Natural killer cell (primary cell): Measurements from ENCODE around the gene MAGED1. TPM values are rescaled to one million over a fixed set of nuclear protein-coding genes. Genes with fewer than 3 reads are reported as not detected.

Experiments
- ATAC-seq, 3 donors: fragments of 150-1000 bp in 2 of 3; fragments of 200-7000 bp in 1 of 3; cut with Tn5 transposase; 1 replicate in 1 of 3; 2 replicates in 2 of 3; pipeline ENCODE4 v1.10.0; 2021; ENCODE audit warnings: mild to moderate bottlenecking in 2 of 3, moderate library complexity in 2 of 3
- DNase-seq, 2 donors: peaks; one replicate each; pipeline versions ENCODE4 v3.0.0 to v3.0.0-alpha.2; 2013 to 2021; ENCODE audit warnings: mixed read lengths in 1 of 2
- H3K27ac ChIP-seq: one replicate; pipeline ENCODE4 v1.5.1; 2013; ENCODE audit warnings: mild to moderate bottlenecking, low read length
- H3K27me3 ChIP-seq: one replicate; pipeline ENCODE4 v1.6.1; 2013; ENCODE audit warnings: low read length; ENCODE audit not compliant: control insufficient read depth, insufficient read depth
- H3K36me3 ChIP-seq: one replicate; pipeline ENCODE4 v1.6.1; 2013; ENCODE audit warnings: low read length; ENCODE audit not compliant: control insufficient read depth, insufficient read depth
- H3K4me1 ChIP-seq: one replicate; pipeline ENCODE4 v1.6.1; 2013; ENCODE audit warnings: low read length; ENCODE audit not compliant: control insufficient read depth, insufficient read depth
- H3K4me3 ChIP-seq: one replicate; pipeline ENCODE4 v1.5.1; 2013; ENCODE audit warnings: low read length
- H3K9me3 ChIP-seq: one replicate; pipeline ENCODE4 v1.6.1; 2013; ENCODE audit warnings: low read length; ENCODE audit not compliant: control insufficient read depth, insufficient read depth
- H3K27ac Mint-ChIP-seq, 2 donors: one replicate each; pipeline ENCODE4 v1.8.0; 2022; ENCODE audit warnings: mild to moderate bottlenecking in 2 of 2, mixed read lengths in 2 of 2, moderate library complexity in 1 of 2
- H3K27me3 Mint-ChIP-seq, 2 donors: one replicate each; pipeline ENCODE4 v1.8.0; 2022; ENCODE audit warnings: low read depth in 2 of 2, mixed read lengths in 2 of 2
- H3K36me3 Mint-ChIP-seq: one replicate; pipeline ENCODE4 v1.8.0; 2022; ENCODE audit warnings: mixed read lengths
- H3K4me1 Mint-ChIP-seq, 2 donors: one replicate each; pipeline ENCODE4 v1.8.0; 2022; ENCODE audit warnings: mixed read lengths in 2 of 2
- H3K4me3 Mint-ChIP-seq: one replicate; pipeline ENCODE4 v1.8.0; 2022; ENCODE audit warnings: mild to moderate bottlenecking, moderate library complexity, mixed read lengths
- H3K9me3 Mint-ChIP-seq, 2 donors: one replicate each; pipeline ENCODE4 v1.8.0; 2022; ENCODE audit warnings: mixed read lengths in 2 of 2
- CTCF ChIP-seq: fragments of 200-600 bp; IDR thresholded peaks from one replicate; pipeline ENCODE4 v1.8.0; 2022; ENCODE audit warnings: antibody characterized with exemption
- WGBS: methylation state at CpG from one replicate; pipeline ENCODE4 v1.1.7; 2013; ENCODE audit warnings: missing lambda C conversion rate; ENCODE audit not compliant: insufficient coverage; 5-methylcytosine and 5-hydroxymethylcytosine counted together
- intact Hi-C: fragments of 100-400 bp; cut with micrococcal nuclease; formaldehyde crosslinking; loops from one replicate; pipeline ENCODE4 v1.14.2; 2022
- total RNA-seq, 4 donors: library from RNA; stranded (reverse); fragments of 120-200 nt in 1 of 4; gene quantifications; one replicate each; pipeline versions ENCODE4 v1.2.3 to v1.2.4, GENCODE V29; 2013 to 2022

MAGED1 gene
- total RNA-seq, 3 donors from 2014 or later (not counting 1 experiment from before 2014, with no cell fraction given), result 36.8 to 39.0 (median 37.0) TPM

- DNase-seq (no peak), ATAC-seq (no peak)
- Histone ChIP-seq H3K4me1 (no peaks in the 10 kb centered on the region), H3K27me3 (no peaks in the 10 kb centered on the region), H3K36me3 (no peaks in the 10 kb centered on the region), H3K4me3 (no peak overlapping the region), H3K9me3 (no peaks in the 10 kb centered on the region), H3K27ac (no peak overlapping the region)
- no peaks in the 10 kb centered on the region for H3K36me3 Mint-ChIP-seq
- H3K27me3 Mint-ChIP-seq, result no peaks in the 10 kb centered on the region
- H3K4me1 Mint-ChIP-seq, result peaks cover 0 to 31% of the 10 kb centered on the region in 2 donors
- no peak overlapping the region for H3K4me3 Mint-ChIP-seq
- WGBS, result no CpG with 5 or more reads among the region's 1 CpG
- intact Hi-C loops, result no loop called here
- H3K27ac Mint-ChIP-seq, result no peak overlapping the region
- TF ChIP-seq CTCF, result no peak
- no peaks in the 10 kb centered on the region for H3K9me3 Mint-ChIP-seq
These were observed 25.8 kb upstream of the MAGED1 start for GRCh38 chrX:51867626-51868025.

- H3K4me1 Mint-ChIP-seq, result peaks cover 0 to 33% of the 10 kb centered on the region in 2 donors
- Histone ChIP-seq H3K27ac (no peak overlapping the region), H3K36me3 (no peaks in the 10 kb centered on the region), H3K4me1 (no peaks in the 10 kb centered on the region), H3K4me3 (no peak overlapping the region), H3K27me3 (no peaks in the 10 kb centered on the region), H3K9me3 (no peaks in the 10 kb centered on the region)
- H3K36me3 Mint-ChIP-seq, result no peaks in the 10 kb centered on the region
- H3K9me3 Mint-ChIP-seq, result no peaks in the 10 kb centered on the region
- DNase-seq, result no peak
- H3K4me3 Mint-ChIP-seq, result no peak overlapping the region
- no peak overlapping the region for H3K27ac Mint-ChIP-seq
- WGBS, result no CpG with 5 or more reads among the region's 2 CpGs
- H3K27me3 Mint-ChIP-seq, result no peaks in the 10 kb centered on the region
- intact Hi-C loops, result no loop called here
- no peak for TF ChIP-seq CTCF
- ATAC-seq, result no peak
These were observed 23.1 kb upstream of the MAGED1 start for GRCh38 chrX:51870354-51870753.

- intact Hi-C loops, result no loop called here
- no peak overlapping the region for H3K4me3 ChIP-seq
- Mint-ChIP-seq H3K9me3 (no peaks in the 10 kb centered on the region), H3K27me3 (no peaks in the 10 kb centered on the region), H3K4me1 (peaks cover 0 to 16% of the 10 kb centered on the region in 2 donors), H3K36me3 (no peaks in the 10 kb centered on the region), H3K27ac (peak overlapping the region in 1 of 2 donors; percentile 44), H3K4me3 (no peak overlapping the region)
- no peaks in the 10 kb centered on the region for H3K27me3 ChIP-seq
- no peak overlapping the region for H3K27ac ChIP-seq
- TF ChIP-seq CTCF, result no peak
- no peaks in the 10 kb centered on the region for H3K9me3 ChIP-seq
- H3K36me3 ChIP-seq, result no peaks in the 10 kb centered on the region
- no peaks in the 10 kb centered on the region for H3K4me1 ChIP-seq
- ATAC-seq (no peak), DNase-seq (no peak)
- WGBS, result 85% methylated on average over 1 of the region's 1 CpG
These were observed 19.3 kb upstream of the MAGED1 start for GRCh38 chrX:51874123-51874522.

GRCh38 chrX:51876441-51876840, 17.0 kb upstream of the MAGED1 start:
- Mint-ChIP-seq H3K27me3 (no peaks in the 10 kb centered on the region), H3K36me3 (no peaks in the 10 kb centered on the region), H3K9me3 (no peaks in the 10 kb centered on the region), H3K4me3 (no peak overlapping the region), H3K27ac (no peak overlapping the region), H3K4me1 (peaks cover 0 to 16% of the 10 kb centered on the region in 2 donors)
- Histone ChIP-seq H3K27ac (no peak overlapping the region), H3K4me1 (no peaks in the 10 kb centered on the region), H3K27me3 (no peaks in the 10 kb centered on the region), H3K4me3 (no peak overlapping the region), H3K36me3 (no peaks in the 10 kb centered on the region), H3K9me3 (no peaks in the 10 kb centered on the region)
- intact Hi-C loops, result no loop called here
- WGBS, result no CpG with 5 or more reads among the region's 1 CpG
- ATAC-seq (no peak), DNase-seq (no peak)
- no peak for TF ChIP-seq CTCF
